MM.1S (cell line): ENCODE data around the gene RECQL5.

Source experiments
- DNase-seq: peaks from one replicate; pipeline ENCODE4 v3.0.0-alpha.2; 2015
- H2AFZ ChIP-seq: fragments of 300-600 bp; sonication (generic); 2 replicates; pipeline ENCODE4 v1.6.0; 2016; ENCODE audit warnings: antibody characterized with exemption, low read length
- H3F3A ChIP-seq: fragments of 300-600 bp; sonication (generic); 2 replicates; pipeline ENCODE4 v1.6.1; 2016; ENCODE audit warnings: mild to moderate bottlenecking, antibody characterized with exemption, low read length, moderate library complexity, mixed read lengths; ENCODE audit not compliant: insufficient read depth
- H3K27ac ChIP-seq: fragments of 300-600 bp; sonication (generic); 2 replicates; pipeline ENCODE4 v1.5.1; 2016; ENCODE audit warnings: mild to moderate bottlenecking, low read length
- H3K27me3 ChIP-seq: fragments of 300-600 bp; sonication (generic); replicated peaks from 2 replicates; pipeline ENCODE4 v1.6.0; 2016; ENCODE audit warnings: low read length; ENCODE audit not compliant: insufficient read depth
- H3K36me3 ChIP-seq: fragments of 300-600 bp; sonication (generic); replicated peaks from 2 replicates; pipeline ENCODE4 v1.6.1; 2016; ENCODE audit warnings: mild to moderate bottlenecking, low read length, mixed read lengths; ENCODE audit not compliant: insufficient read depth
- H3K4me1 ChIP-seq: fragments of 300-600 bp; sonication (generic); 2 replicates; pipeline ENCODE4 v1.6.1; 2016; ENCODE audit warnings: low read length, mixed read lengths
- H3K4me2 ChIP-seq: fragments of 300-600 bp; sonication (generic); 2 replicates; pipeline ENCODE4 v1.6.0; 2016; ENCODE audit warnings: low read depth, low read length
- H3K4me3 ChIP-seq: fragments of 300-600 bp; sonication (generic); 2 replicates; pipeline ENCODE4 v1.5.1; 2016; ENCODE audit warnings: low read length, mixed read lengths
- H3K79me2 ChIP-seq: fragments of 300-600 bp; sonication (generic); 2 replicates; pipeline ENCODE4 v1.6.1; 2016; ENCODE audit warnings: mixed run types, low read length, mixed read lengths
- H3K9ac ChIP-seq: fragments of 300-600 bp; sonication (generic); 2 replicates; pipeline ENCODE4 v1.6.1; 2016; ENCODE audit warnings: low read length, mixed read lengths
- H3K9me2 ChIP-seq: fragments of 300-600 bp; sonication (generic); replicated peaks from 2 replicates; pipeline ENCODE4 v1.6.1; 2016; ENCODE audit warnings: mild to moderate bottlenecking, low read length, mixed read lengths; ENCODE audit not compliant: insufficient read depth
- H3K9me3 ChIP-seq: fragments of 300-600 bp; sonication (generic); replicated peaks from 2 replicates; pipeline ENCODE4 v1.6.1; 2016; ENCODE audit warnings: mild to moderate bottlenecking, low read length, mixed read lengths; ENCODE audit not compliant: insufficient read depth
- H4K20me1 ChIP-seq: fragments of 300-600 bp; sonication (generic); 2 replicates; pipeline ENCODE4 v1.6.1; 2016; ENCODE audit warnings: mild to moderate bottlenecking, low read length, moderate library complexity, mixed read lengths; ENCODE audit not compliant: insufficient read depth
- EZH2 ChIP-seq: fragments of 300-600 bp; sonication (generic); optimal IDR thresholded peaks from 2 replicates; pipeline ENCODE3; 2017; ENCODE audit warnings: low read depth, mild to moderate bottlenecking, antibody characterized with exemption, low read length, mixed read lengths
- EZH2phosphoT487 ChIP-seq: fragments of 300-600 bp; sonication (generic); IDR thresholded peaks from 2 replicates; pipeline ENCODE4 v1.6.1; 2018; ENCODE audit warnings: antibody characterized with exemption, low read length
- TF ChIP-seq, protein P1 (sequence below): fragments of 300-600 bp; sonication (generic); IDR thresholded peaks from 2 replicates; pipeline ENCODE4 v1.5.1; 2016; ENCODE audit warnings: antibody characterized with exemption, low read length, mixed read lengths

RECQL5 gene

DNA sequence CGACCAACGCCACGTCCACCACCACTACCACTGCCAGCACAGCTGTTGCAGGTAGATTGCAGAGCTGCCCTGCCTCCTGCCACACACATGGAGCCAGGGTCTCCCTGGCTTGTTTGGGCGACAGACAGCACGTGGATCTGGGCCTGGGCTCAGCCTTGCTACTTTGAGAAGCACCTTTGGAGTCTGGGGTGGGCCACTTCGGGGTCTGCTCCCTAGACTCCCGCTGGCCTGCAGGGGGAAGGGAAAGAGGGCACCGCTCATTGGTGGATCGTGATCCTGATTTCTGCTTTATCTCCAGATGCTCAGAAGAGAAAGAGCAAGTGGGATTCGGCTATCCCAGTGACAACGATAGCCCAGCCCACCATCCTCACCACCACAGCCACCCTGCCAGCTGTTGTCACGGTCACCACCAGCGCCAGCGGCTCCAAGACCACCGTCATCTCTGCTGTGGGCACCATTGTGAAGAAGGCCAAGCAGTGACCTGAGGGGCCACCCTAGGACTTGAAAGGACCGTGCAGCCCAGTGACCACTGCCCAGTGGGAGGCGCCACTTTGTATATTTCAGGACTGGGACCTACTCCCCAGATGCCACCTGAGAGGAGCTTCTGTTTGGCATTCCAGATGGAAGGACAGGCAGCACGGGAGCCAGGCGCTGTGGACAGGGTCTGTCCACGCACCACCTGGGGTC lies 39.2 kb upstream of the RECQL5 start:
- no peaks in the 10 kb centered on the region for H3K27me3 ChIP-seq
- H2AFZ ChIP-seq = no peak overlapping the region
- H3K9me2 ChIP-seq = no peaks in the 10 kb centered on the region
- H3K9me3 ChIP-seq = no peaks in the 10 kb centered on the region
- H3K4me1 ChIP-seq = no peaks in the 10 kb centered on the region
- TF ChIP-seq EZH2phosphoT487 (no peak), EZH2 (no peak)
- TF ChIP-seq, protein P1, sequence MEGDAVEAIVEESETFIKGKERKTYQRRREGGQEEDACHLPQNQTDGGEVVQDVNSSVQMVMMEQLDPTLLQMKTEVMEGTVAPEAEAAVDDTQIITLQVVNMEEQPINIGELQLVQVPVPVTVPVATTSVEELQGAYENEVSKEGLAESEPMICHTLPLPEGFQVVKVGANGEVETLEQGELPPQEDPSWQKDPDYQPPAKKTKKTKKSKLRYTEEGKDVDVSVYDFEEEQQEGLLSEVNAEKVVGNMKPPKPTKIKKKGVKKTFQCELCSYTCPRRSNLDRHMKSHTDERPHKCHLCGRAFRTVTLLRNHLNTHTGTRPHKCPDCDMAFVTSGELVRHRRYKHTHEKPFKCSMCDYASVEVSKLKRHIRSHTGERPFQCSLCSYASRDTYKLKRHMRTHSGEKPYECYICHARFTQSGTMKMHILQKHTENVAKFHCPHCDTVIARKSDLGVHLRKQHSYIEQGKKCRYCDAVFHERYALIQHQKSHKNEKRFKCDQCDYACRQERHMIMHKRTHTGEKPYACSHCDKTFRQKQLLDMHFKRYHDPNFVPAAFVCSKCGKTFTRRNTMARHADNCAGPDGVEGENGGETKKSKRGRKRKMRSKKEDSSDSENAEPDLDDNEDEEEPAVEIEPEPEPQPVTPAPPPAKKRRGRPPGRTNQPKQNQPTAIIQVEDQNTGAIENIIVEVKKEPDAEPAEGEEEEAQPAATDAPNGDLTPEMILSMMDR = no peak
- no peak overlapping the region for H3K27ac ChIP-seq
- no peaks in the 10 kb centered on the region for H4K20me1 ChIP-seq
- no peak overlapping the region for H3K4me2 ChIP-seq
- no peaks in the 10 kb centered on the region for H3F3A ChIP-seq
- H3K4me3 ChIP-seq = no peak overlapping the region
- H3K36me3 ChIP-seq = peaks cover 5% of the 10 kb centered on the region; the same call in 1 of the 2 replicates
- DNase-seq = no peak
- no peak overlapping the region for H3K9ac ChIP-seq
- no peaks in the 10 kb centered on the region; the same call in 1 of the 2 replicates for H3K79me2 ChIP-seq

DNA sequence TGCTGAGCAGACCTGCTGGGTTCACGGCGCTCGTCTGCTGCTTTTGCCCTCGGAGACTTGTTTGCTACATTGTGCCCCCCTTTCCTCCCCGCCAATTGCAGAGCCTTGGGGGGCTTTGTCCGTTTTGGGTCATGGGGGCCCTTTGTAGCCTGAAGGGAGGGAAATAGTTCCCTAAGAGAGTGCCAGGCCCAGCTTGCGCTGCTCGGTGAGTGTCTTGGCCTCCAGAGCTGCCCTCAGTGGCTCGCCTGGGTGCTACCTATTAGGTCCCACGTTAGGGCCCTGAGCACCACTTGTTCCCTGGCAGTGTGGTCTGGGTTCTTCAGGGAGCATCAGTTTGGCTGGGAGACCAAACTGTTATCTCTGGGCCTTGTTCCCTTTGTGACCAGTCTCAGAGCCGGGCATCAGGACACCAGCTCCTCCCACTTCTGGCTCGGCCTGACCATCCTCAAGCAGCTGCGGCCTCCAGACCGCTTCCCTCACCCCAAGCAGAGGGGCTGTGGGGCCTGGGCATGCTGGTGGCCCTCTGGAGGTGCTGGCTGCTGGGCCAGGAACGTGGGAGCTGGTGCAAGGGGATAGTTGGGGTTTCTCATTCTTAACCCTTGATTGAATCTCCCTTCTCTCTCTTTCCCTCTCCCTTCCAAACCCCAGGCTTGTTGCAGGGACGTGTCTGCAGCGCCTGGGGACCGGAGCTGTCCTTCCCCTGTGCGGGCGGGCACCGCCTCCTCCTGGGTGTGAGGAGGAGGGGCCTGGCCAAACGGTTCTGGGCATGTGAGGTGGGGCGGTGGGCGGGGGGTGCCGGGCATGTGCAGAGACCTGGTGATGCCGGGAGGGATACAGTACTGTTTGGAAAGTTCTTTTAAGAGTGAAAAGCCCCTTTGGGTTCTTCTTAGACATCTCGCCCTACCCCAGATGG lies 38.3 kb upstream of the RECQL5 start:
- H3K4me1 ChIP-seq = no peaks in the 10 kb centered on the region
- no peak for TF ChIP-seq EZH2phosphoT487
- TF ChIP-seq, protein P1 = no peak
- TF ChIP-seq EZH2 = no peak
- no peaks in the 10 kb centered on the region for H3F3A ChIP-seq
- no peak overlapping the region for H3K4me3 ChIP-seq
- no peak overlapping the region for H3K4me2 ChIP-seq
- no peak overlapping the region for H2AFZ ChIP-seq
- no peak overlapping the region for H3K9ac ChIP-seq
- H3K36me3 ChIP-seq = peaks cover 5% of the 10 kb centered on the region; the same call in 1 of the 2 replicates
- no peaks in the 10 kb centered on the region for H3K9me2 ChIP-seq
- H3K27ac ChIP-seq = no peak overlapping the region
- no peaks in the 10 kb centered on the region for H3K9me3 ChIP-seq
- no peaks in the 10 kb centered on the region; the same call in 1 of the 2 replicates for H3K79me2 ChIP-seq
- no peak for DNase-seq
- no peaks in the 10 kb centered on the region for H3K27me3 ChIP-seq
- H4K20me1 ChIP-seq = no peaks in the 10 kb centered on the region

DNA sequence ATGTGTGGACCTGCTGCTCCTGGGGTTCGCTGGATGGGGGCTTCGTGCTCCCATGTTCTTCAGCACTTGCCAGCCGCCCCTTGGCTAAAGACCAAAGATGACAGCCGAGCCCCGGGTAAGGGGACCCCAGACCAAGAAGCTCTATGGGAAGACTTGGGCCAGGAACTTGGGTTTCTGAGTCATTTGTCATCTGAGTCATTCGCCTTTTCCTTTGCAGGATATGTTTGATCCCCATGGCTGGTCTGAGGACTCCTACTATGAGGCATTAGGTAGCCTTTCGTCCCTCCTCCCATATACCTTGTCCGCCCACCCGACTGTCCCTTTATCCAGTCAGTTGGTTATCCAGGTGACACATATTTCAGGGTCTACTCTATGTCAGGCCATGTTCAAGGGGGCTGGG lies 36.6 kb upstream of the RECQL5 start:
- Histone ChIP-seq H3K79me2 (peaks cover 4% of the 10 kb centered on the region; the same call in 1 of the 2 replicates), H3K36me3 (peaks cover 5% of the 10 kb centered on the region; the same call in 1 of the 2 replicates)
- no peak for DNase-seq

More for the DNA sequence above, 36.6 kb upstream of the RECQL5 start:
- TF ChIP-seq, protein P1 = no peak
- no peak for TF ChIP-seq EZH2
- Histone ChIP-seq H3F3A (no peaks in the 10 kb centered on the region), H3K4me2 (no peak overlapping the region), H3K9me3 (no peaks in the 10 kb centered on the region), H3K9ac (no peak overlapping the region), H3K27me3 (no peaks in the 10 kb centered on the region), H3K9me2 (no peaks in the 10 kb centered on the region), H3K4me3 (no peak overlapping the region), H4K20me1 (no peaks in the 10 kb centered on the region), H2AFZ (no peak overlapping the region), H3K4me1 (no peaks in the 10 kb centered on the region), H3K27ac (no peak overlapping the region)
